ENCODE results near the gene KCNIP1. TPM values are rescaled to one million over a fixed set of nuclear protein-coding genes. Genes with fewer than 3 reads are reported as not detected.
A peak's percentile ranks its signal among the peaks of the same experiment; 100 is the strongest.

Gene KCNIP1
- total RNA-seq, 4 donors from 2014 or later, result 4.8 to 9.2 (median 7.3) TPM; not detected in 1

- peaks cover 0 to 14% (median 0%) of the 10 kb centered on the region in 4 donors for H3K4me1 ChIP-seq
- TF ChIP-seq, protein P1, sequence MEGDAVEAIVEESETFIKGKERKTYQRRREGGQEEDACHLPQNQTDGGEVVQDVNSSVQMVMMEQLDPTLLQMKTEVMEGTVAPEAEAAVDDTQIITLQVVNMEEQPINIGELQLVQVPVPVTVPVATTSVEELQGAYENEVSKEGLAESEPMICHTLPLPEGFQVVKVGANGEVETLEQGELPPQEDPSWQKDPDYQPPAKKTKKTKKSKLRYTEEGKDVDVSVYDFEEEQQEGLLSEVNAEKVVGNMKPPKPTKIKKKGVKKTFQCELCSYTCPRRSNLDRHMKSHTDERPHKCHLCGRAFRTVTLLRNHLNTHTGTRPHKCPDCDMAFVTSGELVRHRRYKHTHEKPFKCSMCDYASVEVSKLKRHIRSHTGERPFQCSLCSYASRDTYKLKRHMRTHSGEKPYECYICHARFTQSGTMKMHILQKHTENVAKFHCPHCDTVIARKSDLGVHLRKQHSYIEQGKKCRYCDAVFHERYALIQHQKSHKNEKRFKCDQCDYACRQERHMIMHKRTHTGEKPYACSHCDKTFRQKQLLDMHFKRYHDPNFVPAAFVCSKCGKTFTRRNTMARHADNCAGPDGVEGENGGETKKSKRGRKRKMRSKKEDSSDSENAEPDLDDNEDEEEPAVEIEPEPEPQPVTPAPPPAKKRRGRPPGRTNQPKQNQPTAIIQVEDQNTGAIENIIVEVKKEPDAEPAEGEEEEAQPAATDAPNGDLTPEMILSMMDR (IDR thresholded peaks at IDR 0.05), result no peak
- TF ChIP-seq EP300 (IDR thresholded peaks at IDR 0.05), result no peak
- no peak for TF ChIP-seq POLR2A (IDR thresholded peaks at IDR 0.05)
- H3K27ac ChIP-seq, result no peak overlapping the region
- no peak for DNase-seq (ENCODE audit: low spot score in 2 of 2)
- no peaks in the 10 kb centered on the region for H3K27me3 ChIP-seq
- no peak overlapping the region for H3K4me3 ChIP-seq
- no peaks in the 10 kb centered on the region for H3K9me3 ChIP-seq
- 81 to 89% methylated on average over 9 to 10 of the region's 11 CpGs for WGBS, 2 donors
- H3K36me3 ChIP-seq, result no peaks in the 10 kb centered on the region
These were observed 97.8 kb downstream of the KCNIP1 start for GRCh38 chr5:170601619-170602018.

DNA sequence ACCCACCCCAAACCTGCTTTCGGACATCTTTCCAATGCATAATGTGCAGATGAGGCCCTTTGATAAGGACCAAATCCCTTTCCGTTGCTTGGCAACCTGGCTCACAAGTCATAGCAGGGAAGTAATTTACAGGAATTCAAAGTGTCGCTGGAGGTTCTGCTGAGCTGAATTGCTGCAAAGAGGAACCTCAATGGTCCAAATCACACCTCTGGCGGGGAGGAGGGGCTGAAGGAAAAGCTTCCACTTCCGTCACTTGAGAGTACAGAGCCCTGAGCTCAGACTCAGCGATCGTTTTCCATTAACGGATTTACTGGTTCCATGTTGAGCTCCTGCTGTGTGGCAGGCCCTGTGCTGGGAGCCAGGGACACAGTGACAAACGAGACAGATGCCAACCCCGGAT lies 99.3 kb downstream of the KCNIP1 start:
- Histone ChIP-seq H3K4me1 (peaks cover 0 to under 1% (median 0%) of the 10 kb centered on the region in 4 donors), H3K27ac (no peak overlapping the region), H3K36me3 (no peaks in the 10 kb centered on the region), H3K9me3 (no peaks in the 10 kb centered on the region), H3K27me3 (no peaks in the 10 kb centered on the region), H3K4me3 (no peak overlapping the region)
- TF ChIP-seq POLR2A (IDR thresholded peaks at IDR 0.05), result no peak
- TF ChIP-seq EP300 (IDR thresholded peaks at IDR 0.05), result no peak
- TF ChIP-seq, protein P1 (IDR thresholded peaks at IDR 0.05), result no peak
- DNase-seq (ENCODE audit: low spot score in 2 of 2), result no peak
- 82 to 86% methylated on average over 10 of the region's 10 CpGs for WGBS, 2 donors

DNA sequence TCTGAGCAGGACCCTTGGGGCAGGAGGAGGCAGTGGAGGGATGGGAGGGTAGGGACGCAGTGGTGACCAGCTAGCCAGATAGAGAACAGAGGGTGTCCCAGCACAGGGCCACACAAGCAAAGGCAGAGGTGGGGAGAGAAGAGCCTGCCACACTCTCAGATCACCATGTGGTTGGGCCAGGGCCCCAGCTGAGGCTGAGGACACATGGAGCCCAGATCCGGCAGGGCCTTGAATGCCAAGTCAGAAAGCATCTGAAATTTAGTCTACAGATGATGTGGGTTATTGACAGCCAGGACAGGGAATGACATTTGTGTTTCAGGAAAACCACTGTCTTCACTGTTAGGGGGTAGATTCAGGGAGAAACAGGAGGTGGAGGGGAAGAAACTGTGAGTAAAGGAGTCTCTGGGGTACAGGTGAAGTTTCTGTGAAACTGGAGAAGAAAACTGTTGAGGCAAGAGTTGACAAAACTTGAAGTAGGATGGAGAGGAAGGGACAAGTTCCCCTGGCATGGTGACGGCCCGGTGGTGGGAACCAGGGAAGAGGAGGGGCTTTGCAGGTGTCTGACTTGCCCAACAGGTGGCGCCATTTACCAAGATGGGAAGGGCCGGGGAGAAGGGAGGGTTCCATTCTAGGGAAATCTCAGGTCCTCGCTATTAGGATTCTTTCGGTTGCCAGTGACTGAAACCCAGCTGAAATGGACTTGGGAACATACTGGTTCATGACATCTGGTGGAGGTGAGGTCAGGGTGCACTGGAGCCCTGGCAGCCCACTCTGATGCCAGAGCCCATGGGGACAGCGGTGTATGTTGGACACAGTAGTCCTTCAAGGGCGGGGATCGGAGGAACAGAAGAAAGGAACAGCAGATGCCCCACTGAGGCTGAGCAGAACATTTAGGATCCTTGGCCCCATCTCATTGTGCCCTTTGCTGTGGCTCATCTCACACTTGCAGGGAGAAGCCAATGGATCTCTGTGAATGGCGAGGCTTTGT lies 100.1 kb downstream of the KCNIP1 start:
- Histone ChIP-seq H3K36me3 (no peaks in the 10 kb centered on the region), H3K9me3 (no peaks in the 10 kb centered on the region), H3K4me3 (no peak overlapping the region), H3K4me1 (no peaks in the 10 kb centered on the region), H3K27me3 (no peaks in the 10 kb centered on the region), H3K27ac (no peak overlapping the region)
- WGBS, 2 donors, result 57% methylated on average over 12 of the region's 12 CpGs
- peak in 1 of 2 donors; percentile 29 for DNase-seq (ENCODE audit: low spot score in 2 of 2)
- TF ChIP-seq, protein P1 (IDR thresholded peaks at IDR 0.05), result peak; percentile 54 to 68 (median 64)
- no peak for TF ChIP-seq EP300 (IDR thresholded peaks at IDR 0.05)
- no peak for TF ChIP-seq POLR2A (IDR thresholded peaks at IDR 0.05)

- no peak overlapping the region for H3K27ac ChIP-seq
- no peak overlapping the region for H3K4me3 ChIP-seq
- 78 to 85% methylated on average over 9 of the region's 9 CpGs for WGBS, 2 donors
- DNase-seq (ENCODE audit: low spot score in 2 of 2), result no peak
- H3K4me1 ChIP-seq, result no peaks in the 10 kb centered on the region
- no peaks in the 10 kb centered on the region for H3K27me3 ChIP-seq
- no peaks in the 10 kb centered on the region for H3K9me3 ChIP-seq
- no peak for TF ChIP-seq POLR2A (IDR thresholded peaks at IDR 0.05)
- TF ChIP-seq, protein P1 (IDR thresholded peaks at IDR 0.05), result no peak
- no peak for TF ChIP-seq EP300 (IDR thresholded peaks at IDR 0.05)
- no peaks in the 10 kb centered on the region for H3K36me3 ChIP-seq
These were observed 103.1 kb downstream of the KCNIP1 start for GRCh38 chr5:170606941-170607340.

DNA sequence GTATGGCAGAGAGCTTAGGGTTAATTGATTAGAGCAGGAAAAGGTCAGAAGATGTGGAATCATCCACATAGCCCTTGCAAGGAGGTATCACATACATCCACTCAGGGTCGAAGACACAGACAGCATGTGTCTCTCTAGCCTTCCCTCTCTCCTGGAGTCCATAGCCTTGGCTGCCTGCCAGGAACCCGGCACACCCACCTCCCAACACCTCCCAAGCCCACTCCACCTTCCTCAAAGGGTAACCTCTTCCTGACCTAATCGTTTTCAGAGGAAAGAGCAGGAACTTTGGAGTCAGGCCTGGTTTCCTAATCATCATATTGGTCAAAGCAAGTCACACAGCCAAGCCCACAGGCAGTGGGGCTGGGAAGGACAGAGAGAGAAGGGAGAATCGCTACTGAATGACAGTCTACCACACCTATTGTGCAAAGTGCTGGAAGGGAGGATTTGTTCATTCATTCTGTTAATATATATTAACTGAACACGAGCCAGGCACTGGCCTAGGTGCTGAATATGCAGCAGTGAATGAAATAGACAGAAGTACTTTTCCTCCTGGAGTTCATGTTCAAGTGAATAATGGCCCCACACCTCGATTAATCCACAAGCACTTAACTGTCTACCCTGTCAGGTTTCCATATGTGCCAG lies 107.8 kb downstream of the KCNIP1 start:
- H3K36me3 ChIP-seq, result no peaks in the 10 kb centered on the region
- H3K27me3 ChIP-seq, result no peaks in the 10 kb centered on the region
- no peaks in the 10 kb centered on the region for H3K9me3 ChIP-seq
- no peak for DNase-seq (ENCODE audit: low spot score in 2 of 2)
- H3K4me1 ChIP-seq, result no peaks in the 10 kb centered on the region
- TF ChIP-seq, protein P1 (IDR thresholded peaks at IDR 0.05), result no peak
- no peak for TF ChIP-seq EP300 (IDR thresholded peaks at IDR 0.05)
- TF ChIP-seq POLR2A (IDR thresholded peaks at IDR 0.05), result no peak
- WGBS, 2 donors, result 28 to 46% methylated on average over 6 of the region's 6 CpGs
- no peak overlapping the region for H3K4me3 ChIP-seq
- no peak overlapping the region for H3K27ac ChIP-seq

Data from tibial nerve (tissue), 4 donors.